Measurements from ENCODE around the gene PXDC1. TPM values are rescaled to one million over a fixed set of nuclear protein-coding genes. Genes with fewer than 3 reads are reported as not detected.

The PXDC1 gene
- polyA plus RNA-seq, 4 donors = 21.6 to 97.5 (median 63.4) TPM

DNA sequence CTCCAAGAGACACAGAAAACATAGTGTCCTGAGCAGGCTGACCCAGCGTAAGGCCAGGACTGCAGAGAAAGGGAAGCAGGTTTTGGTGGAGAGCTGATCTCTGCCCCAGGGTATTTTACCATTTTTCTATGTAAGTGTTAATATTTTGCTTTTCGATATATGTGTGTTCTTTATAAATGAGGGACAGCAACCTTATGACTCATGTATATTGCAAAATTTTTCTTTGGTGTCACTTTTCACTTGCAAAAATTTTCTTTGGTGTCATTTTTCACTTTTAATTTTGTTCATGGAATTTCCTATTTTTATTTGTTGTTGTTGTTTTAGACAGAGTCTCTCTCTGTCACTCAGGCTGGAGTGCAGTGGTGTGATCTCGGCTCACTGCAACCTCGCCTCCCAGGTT lies 34.6 kb upstream of the PXDC1 start:
- Histone ChIP-seq H3K4me1 (ENCODE audit: control insufficient read depth in 3 of 3, insufficient read depth in 2 of 3, low read depth in 1 of 3, low read length in 2 of 3) (peaks cover 0 to 6% (median 0%) of the 10 kb centered on the region in 3 donors), H3K9me3 (ENCODE audit: control insufficient read depth in 2 of 2, insufficient read depth in 1 of 2, low read depth in 1 of 2, low read length in 1 of 2) (no peaks in the 10 kb centered on the region), H3K27me3 (ENCODE audit: control insufficient read depth in 3 of 3, insufficient read depth in 3 of 3, low read length in 3 of 3) (no peaks in the 10 kb centered on the region), H3K36me3 (ENCODE audit: control insufficient read depth in 3 of 3, insufficient read depth in 2 of 3, low read depth in 1 of 3, low read length in 3 of 3) (no peaks in the 10 kb centered on the region), H3K27ac (ENCODE audit: low read depth in 1 of 3, low read length in 2 of 3) (no peak overlapping the region), H3K4me3 (ENCODE audit: low read depth in 1 of 3, low read length in 3 of 3) (no peak overlapping the region)
- WGBS, 3 donors = 84 to 91% (median 87%) methylated on average over 4 of the region's 4 CpGs
- FAIRE-seq (no peak), DNase-seq (no peak)

DNA sequence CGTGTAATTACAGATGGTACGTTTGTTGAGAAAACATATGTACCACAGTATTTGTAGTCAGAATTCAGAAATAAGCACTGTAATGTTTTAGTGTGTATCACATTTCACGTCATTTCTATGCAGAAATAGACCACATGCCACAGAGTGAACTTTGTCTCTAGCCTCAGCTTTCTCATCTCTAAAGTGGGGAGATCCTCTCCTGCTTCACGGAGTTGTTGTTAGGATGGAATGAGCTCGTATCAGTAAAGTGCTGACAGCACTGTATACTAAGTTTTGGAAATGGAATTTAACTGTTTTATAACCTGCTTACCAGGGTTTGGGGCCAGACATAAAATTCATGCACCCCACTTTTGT lies 34.2 kb upstream of the PXDC1 start:
- DNase-seq (no peak), FAIRE-seq (no peak)
- 75 to 84% (median 82%) methylated on average over 5 of the region's 5 CpGs for WGBS, 3 donors

DNA sequence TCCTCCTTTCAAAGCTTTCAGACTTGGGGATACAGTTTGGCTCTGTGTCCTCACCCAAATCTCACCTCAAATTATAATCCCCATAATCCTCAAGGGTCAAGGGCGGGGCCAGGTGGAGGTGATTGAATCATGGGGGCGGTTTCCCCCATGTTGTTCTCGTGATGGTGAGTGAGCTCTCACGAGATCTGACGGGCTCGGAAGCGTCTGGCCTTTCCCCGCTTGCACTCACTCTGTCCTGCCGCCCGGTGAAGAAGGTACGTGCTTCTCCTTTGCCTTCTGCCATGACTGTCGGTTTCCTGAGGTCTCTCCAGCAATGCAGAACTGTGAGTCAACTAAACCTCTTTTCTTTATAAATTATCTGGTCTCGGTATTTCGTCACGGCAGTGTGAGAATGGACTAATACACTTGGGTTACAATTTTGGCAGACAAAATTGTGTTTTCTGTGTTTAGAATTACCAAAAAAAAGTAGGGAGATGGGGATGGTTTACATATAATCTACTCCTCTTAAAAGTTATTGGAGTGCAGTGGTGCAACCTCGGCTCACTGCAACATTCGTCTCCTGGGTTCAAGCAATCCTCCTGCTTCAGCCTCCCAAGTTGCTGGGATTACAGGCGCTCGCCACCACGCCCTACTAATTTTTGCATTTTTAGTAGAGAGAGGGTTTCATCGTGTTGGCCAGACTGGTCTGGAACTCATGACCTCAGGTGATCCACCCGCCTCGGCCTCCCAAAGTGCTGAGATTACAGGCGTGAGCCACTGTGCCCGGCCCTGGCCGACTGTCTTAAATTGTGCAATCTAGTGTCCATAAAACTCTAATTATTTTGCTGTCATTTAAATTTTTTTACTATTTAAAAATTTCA lies 33.6 kb upstream of the PXDC1 start:
- peaks cover 0 to 6% (median 0%) of the 10 kb centered on the region in 3 donors for H3K4me1 ChIP-seq (ENCODE audit: control insufficient read depth in 3 of 3, insufficient read depth in 2 of 3, low read depth in 1 of 3, low read length in 2 of 3)
- no peaks in the 10 kb centered on the region for H3K27me3 ChIP-seq (ENCODE audit: control insufficient read depth in 3 of 3, insufficient read depth in 3 of 3, low read length in 3 of 3)
- FAIRE-seq (no peak), DNase-seq (no peak)
- no peaks in the 10 kb centered on the region for H3K9me3 ChIP-seq (ENCODE audit: control insufficient read depth in 2 of 2, insufficient read depth in 1 of 2, low read depth in 1 of 2, low read length in 1 of 2)
- H3K27ac ChIP-seq (ENCODE audit: low read depth in 1 of 3, low read length in 2 of 3) = no peak overlapping the region
- no peak overlapping the region for H3K4me3 ChIP-seq (ENCODE audit: low read depth in 1 of 3, low read length in 3 of 3)
- WGBS, 3 donors = 88 to 90% (median 89%) methylated on average over 26 of the region's 26 CpGs
- H3K36me3 ChIP-seq (ENCODE audit: control insufficient read depth in 3 of 3, insufficient read depth in 2 of 3, low read depth in 1 of 3, low read length in 3 of 3) = no peaks in the 10 kb centered on the region

More for the DNA sequence above, 34.2 kb upstream of the PXDC1 start:
- no peaks in the 10 kb centered on the region for H3K9me3 ChIP-seq (ENCODE audit: control insufficient read depth in 2 of 2, insufficient read depth in 1 of 2, low read depth in 1 of 2, low read length in 1 of 2)
- H3K4me3 ChIP-seq (ENCODE audit: low read depth in 1 of 3, low read length in 3 of 3) = no peak overlapping the region
- H3K27me3 ChIP-seq (ENCODE audit: control insufficient read depth in 3 of 3, insufficient read depth in 3 of 3, low read length in 3 of 3) = no peaks in the 10 kb centered on the region
- H3K27ac ChIP-seq (ENCODE audit: low read depth in 1 of 3, low read length in 2 of 3) = no peak overlapping the region
- no peaks in the 10 kb centered on the region for H3K36me3 ChIP-seq (ENCODE audit: control insufficient read depth in 3 of 3, insufficient read depth in 2 of 3, low read depth in 1 of 3, low read length in 3 of 3)
- peaks cover 0 to 6% (median 0%) of the 10 kb centered on the region in 3 donors for H3K4me1 ChIP-seq (ENCODE audit: control insufficient read depth in 3 of 3, insufficient read depth in 2 of 3, low read depth in 1 of 3, low read length in 2 of 3)

DNA sequence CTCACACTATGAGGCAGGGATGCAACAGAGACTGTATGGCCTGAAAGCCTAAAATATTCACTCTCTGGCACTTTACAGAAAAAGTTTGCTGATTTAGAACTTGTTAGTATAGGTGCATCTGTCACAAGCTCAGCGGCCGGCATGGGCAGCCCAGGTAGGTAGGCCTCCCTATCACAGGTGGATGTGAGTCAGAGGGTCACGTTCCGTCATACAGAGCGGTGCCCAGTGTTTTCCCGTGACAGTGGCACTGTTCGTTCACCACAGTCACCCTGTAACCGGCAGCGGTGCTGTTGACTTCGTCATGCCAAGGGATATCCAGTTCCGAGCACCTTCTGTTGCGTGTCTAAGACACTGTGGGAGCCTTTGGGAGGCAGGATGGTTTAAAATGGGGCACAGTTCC lies 32.9 kb upstream of the PXDC1 start:
- peaks cover 0 to 2% (median 0%) of the 10 kb centered on the region in 3 donors for H3K4me1 ChIP-seq (ENCODE audit: control insufficient read depth in 3 of 3, insufficient read depth in 2 of 3, low read depth in 1 of 3, low read length in 2 of 3)
- FAIRE-seq = no peak
- no peak overlapping the region for H3K4me3 ChIP-seq (ENCODE audit: low read depth in 1 of 3, low read length in 3 of 3)
- H3K27me3 ChIP-seq (ENCODE audit: control insufficient read depth in 3 of 3, insufficient read depth in 3 of 3, low read length in 3 of 3) = no peaks in the 10 kb centered on the region
- no peaks in the 10 kb centered on the region for H3K36me3 ChIP-seq (ENCODE audit: control insufficient read depth in 3 of 3, insufficient read depth in 2 of 3, low read depth in 1 of 3, low read length in 3 of 3)
- 92 to 98% (median 94%) methylated on average over 12 of the region's 12 CpGs for WGBS, 3 donors
- no peak overlapping the region for H3K27ac ChIP-seq (ENCODE audit: low read depth in 1 of 3, low read length in 2 of 3)
- no peaks in the 10 kb centered on the region for H3K9me3 ChIP-seq (ENCODE audit: control insufficient read depth in 2 of 2, insufficient read depth in 1 of 2, low read depth in 1 of 2, low read length in 1 of 2)
- no peak for DNase-seq

DNA sequence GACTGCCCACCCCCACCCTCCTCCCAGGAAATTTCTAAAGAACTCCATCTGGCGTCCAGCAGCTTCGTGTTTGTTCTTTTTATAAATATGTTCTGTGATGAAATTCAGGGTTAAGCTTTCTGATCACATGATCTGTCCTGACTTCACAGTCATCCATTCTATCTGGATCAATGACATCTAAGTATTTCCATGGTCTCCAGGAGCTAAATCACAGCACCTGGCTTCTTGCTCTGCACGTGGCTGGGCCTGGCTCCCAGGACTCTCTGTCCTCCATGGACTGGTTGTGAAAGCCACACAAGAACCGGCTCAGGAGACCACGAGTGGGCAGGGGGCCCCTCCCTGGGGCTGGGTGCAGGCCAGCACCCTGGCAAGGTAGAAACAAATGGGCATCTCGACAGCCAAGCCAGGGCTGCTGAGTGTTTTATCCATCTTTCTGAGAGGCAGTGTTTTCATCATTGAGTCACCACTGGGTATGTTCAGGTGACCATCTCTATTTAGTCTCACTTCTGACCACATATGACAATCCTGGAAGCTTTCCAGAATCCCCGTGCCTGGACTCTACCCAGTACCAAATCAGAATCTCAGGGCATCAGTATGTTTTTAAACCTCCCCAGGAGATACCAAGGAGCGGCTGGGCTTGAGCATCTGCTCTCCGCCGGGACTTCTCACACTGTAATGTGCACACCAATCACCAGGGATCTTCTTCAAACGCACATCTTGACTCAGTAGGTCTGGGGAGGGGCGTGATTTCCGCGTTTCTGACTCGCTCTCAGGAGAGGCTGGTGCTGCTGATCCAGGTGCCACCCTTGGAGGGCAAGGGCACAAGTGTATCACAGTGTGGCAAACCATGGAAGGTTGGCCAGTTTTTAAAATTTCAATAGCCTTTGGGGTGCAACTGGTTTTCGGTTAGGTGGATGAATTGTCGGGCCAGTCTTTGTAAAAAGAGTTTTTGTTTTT lies 31.6 kb upstream of the PXDC1 start:
- no peaks in the 10 kb centered on the region for H3K4me1 ChIP-seq (ENCODE audit: control insufficient read depth in 3 of 3, insufficient read depth in 2 of 3, low read depth in 1 of 3, low read length in 2 of 3)
- H3K4me3 ChIP-seq (ENCODE audit: low read depth in 1 of 3, low read length in 3 of 3) = no peak overlapping the region
- FAIRE-seq (no peak), DNase-seq (no peak)
- H3K36me3 ChIP-seq (ENCODE audit: control insufficient read depth in 3 of 3, insufficient read depth in 2 of 3, low read depth in 1 of 3, low read length in 3 of 3) = no peaks in the 10 kb centered on the region
- no peaks in the 10 kb centered on the region for H3K9me3 ChIP-seq (ENCODE audit: control insufficient read depth in 2 of 2, insufficient read depth in 1 of 2, low read depth in 1 of 2, low read length in 1 of 2)
- H3K27me3 ChIP-seq (ENCODE audit: control insufficient read depth in 3 of 3, insufficient read depth in 3 of 3, low read length in 3 of 3) = no peaks in the 10 kb centered on the region
- 77 to 79% (median 78%) methylated on average over 17 of the region's 17 CpGs for WGBS, 3 donors
- no peak overlapping the region for H3K27ac ChIP-seq (ENCODE audit: low read depth in 1 of 3, low read length in 2 of 3)

DNA sequence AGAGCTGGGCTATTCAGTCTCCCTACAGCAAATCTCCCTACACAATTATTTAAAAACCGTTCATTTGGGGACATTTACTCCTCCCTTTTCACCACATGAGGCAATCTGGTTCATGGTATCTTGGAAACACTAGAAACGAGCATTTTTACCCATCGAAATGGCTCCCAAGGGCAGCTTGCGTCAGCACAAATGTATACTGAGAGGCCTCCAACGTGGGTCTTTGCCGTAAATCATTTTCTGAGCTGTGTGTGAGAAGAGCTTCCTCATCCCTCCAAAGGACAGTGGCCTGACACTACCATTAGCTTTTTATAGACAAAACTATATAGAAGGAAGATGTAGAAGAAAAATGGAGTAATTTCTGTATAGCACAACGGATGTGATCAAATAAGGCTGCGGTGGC lies 30.0 kb upstream of the PXDC1 start:
- DNase-seq = no peak
- Histone ChIP-seq H3K9me3 (ENCODE audit: control insufficient read depth in 2 of 2, insufficient read depth in 1 of 2, low read depth in 1 of 2, low read length in 1 of 2) (no peaks in the 10 kb centered on the region), H3K4me1 (ENCODE audit: control insufficient read depth in 3 of 3, insufficient read depth in 2 of 3, low read depth in 1 of 3, low read length in 2 of 3) (no peaks in the 10 kb centered on the region), H3K27me3 (ENCODE audit: control insufficient read depth in 3 of 3, insufficient read depth in 3 of 3, low read length in 3 of 3) (no peaks in the 10 kb centered on the region), H3K36me3 (ENCODE audit: control insufficient read depth in 3 of 3, insufficient read depth in 2 of 3, low read depth in 1 of 3, low read length in 3 of 3) (no peaks in the 10 kb centered on the region), H3K4me3 (ENCODE audit: low read depth in 1 of 3, low read length in 3 of 3) (no peak overlapping the region), H3K27ac (ENCODE audit: low read depth in 1 of 3, low read length in 2 of 3) (no peak overlapping the region)
- no peak for FAIRE-seq
- WGBS, 3 donors = 83 to 90% (median 86%) methylated on average over 8 of the region's 8 CpGs

DNA sequence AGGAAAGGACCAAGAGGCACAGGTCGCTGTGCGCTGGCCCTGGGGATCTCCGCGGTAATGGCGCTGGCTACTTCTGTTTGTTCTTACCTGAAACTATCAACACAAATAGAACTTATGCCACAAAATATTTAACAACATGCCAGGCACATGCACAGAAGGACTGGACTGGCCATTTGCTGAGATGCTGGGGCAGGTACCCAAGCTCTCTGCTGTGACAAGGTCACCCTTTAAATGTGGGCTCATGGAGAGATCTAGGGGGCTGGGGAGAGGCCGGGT lies 28.0 kb upstream of the PXDC1 start:
- no peak overlapping the region for H3K27ac ChIP-seq (ENCODE audit: low read depth in 1 of 3, low read length in 2 of 3)
- no peaks in the 10 kb centered on the region for H3K27me3 ChIP-seq (ENCODE audit: control insufficient read depth in 3 of 3, insufficient read depth in 3 of 3, low read length in 3 of 3)
- 92 to 95% (median 94%) methylated on average over 6 of the region's 6 CpGs for WGBS, 3 donors
- DNase-seq = no peak
- FAIRE-seq = no peak
- no peaks in the 10 kb centered on the region for H3K9me3 ChIP-seq (ENCODE audit: control insufficient read depth in 2 of 2, insufficient read depth in 1 of 2, low read depth in 1 of 2, low read length in 1 of 2)
- no peaks in the 10 kb centered on the region for H3K4me1 ChIP-seq (ENCODE audit: control insufficient read depth in 3 of 3, insufficient read depth in 2 of 3, low read depth in 1 of 3, low read length in 2 of 3)
- no peak overlapping the region for H3K4me3 ChIP-seq (ENCODE audit: low read depth in 1 of 3, low read length in 3 of 3)
- no peaks in the 10 kb centered on the region for H3K36me3 ChIP-seq (ENCODE audit: control insufficient read depth in 3 of 3, insufficient read depth in 2 of 3, low read depth in 1 of 3, low read length in 3 of 3)

DNA sequence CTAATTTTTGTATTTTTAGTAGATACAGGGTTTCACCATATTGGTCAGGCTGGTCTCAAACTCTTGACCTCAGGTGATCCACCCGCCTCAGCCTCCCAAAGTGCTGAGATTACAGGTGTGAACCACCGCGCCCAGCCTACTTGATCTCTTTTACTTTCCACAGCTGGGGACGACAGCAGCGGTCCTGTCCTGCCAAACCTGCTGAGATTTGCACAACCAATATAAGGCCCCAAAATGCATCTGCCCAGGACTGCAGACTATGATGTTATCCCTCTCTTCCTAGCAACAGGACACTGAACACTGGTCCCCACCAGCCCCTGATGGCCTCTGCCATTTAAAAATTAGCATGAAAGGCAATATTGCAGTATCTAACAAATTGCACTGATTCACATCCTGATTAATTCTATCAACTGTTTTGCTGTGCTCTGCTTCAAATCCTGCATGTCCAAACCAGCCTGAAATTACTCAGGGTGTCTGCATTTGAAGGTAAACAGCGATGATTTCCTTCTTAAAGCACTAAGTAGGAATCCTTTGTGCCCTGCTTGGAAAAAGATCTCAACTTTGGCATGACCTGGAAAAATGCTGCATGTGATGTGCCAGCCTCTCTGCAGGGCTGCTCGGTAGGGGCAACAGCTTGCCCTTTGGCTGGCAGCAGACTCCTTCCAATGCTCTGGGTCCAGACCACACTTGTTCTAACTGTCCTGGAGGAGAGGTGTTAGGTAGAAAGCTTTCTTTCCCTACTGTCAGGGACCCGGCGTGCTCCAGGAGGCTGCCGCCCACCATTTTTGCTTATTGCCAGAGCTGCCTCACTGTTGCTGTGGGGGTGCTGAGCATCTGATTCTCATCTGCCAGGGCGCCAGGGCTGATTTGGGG lies 27.4 kb upstream of the PXDC1 start:
- WGBS, 3 donors = 90 to 95% (median 90%) methylated on average over 11 of the region's 11 CpGs
- FAIRE-seq = no peak
- Histone ChIP-seq H3K36me3 (ENCODE audit: control insufficient read depth in 3 of 3, insufficient read depth in 2 of 3, low read depth in 1 of 3, low read length in 3 of 3) (no peaks in the 10 kb centered on the region), H3K9me3 (ENCODE audit: control insufficient read depth in 2 of 2, insufficient read depth in 1 of 2, low read depth in 1 of 2, low read length in 1 of 2) (no peaks in the 10 kb centered on the region), H3K4me3 (ENCODE audit: low read depth in 1 of 3, low read length in 3 of 3) (no peak overlapping the region), H3K27me3 (ENCODE audit: control insufficient read depth in 3 of 3, insufficient read depth in 3 of 3, low read length in 3 of 3) (no peaks in the 10 kb centered on the region), H3K27ac (ENCODE audit: low read depth in 1 of 3, low read length in 2 of 3) (no peak overlapping the region), H3K4me1 (ENCODE audit: control insufficient read depth in 3 of 3, insufficient read depth in 2 of 3, low read depth in 1 of 3, low read length in 2 of 3) (no peaks in the 10 kb centered on the region)
- no peak for DNase-seq
